ENCODE measurements around the gene ITGA11. TPM values are rescaled to one million over a fixed set of nuclear protein-coding genes. Genes with fewer than 3 reads are reported as not detected.

Gene ITGA11
- total RNA-seq, 2 experiments from 2014 or later = under 0.01 TPM; not detected in 1

DNA sequence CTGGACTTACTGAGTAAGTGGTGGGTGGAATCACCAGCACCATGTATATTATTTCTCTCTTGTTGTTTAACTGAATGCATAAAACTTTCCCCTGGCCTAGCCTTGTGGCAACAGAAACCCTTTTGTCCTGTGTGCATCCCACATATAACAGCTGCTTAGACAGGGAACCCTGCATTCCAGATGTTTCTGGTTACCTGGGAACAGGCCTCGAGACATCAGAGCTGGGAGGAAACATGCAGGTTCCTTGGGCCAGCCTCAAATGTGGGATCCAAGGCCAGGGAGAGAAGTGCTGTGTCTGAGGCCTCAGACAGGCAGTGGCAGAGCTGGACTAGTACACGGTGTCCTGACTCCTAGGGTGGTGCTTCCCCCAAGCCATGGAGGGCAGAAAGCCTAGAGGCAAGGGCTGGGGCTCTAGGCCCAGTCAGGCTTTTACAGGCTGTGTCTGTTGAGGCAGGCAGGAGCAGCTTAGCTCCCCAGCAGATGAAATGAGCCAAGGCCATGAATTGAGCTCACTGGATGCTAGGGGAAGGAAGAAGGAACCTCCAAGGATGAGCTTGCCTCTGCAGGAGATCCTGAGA is 57.7 kb downstream of the ITGA11 start:
- Histone ChIP-seq H3K27ac (ENCODE audit: low read depth, low read length, poor library complexity, severe bottlenecking) (no peak overlapping the region), H2AFZ (ENCODE audit: low read length) (no peak overlapping the region), H3K9me2 (ENCODE audit: insufficient read depth, low read length) (no peaks in the 10 kb centered on the region), H3K4me1 (ENCODE audit: insufficient read depth, low read length, poor library complexity, severe bottlenecking) (peaks cover 2% of the 10 kb centered on the region), H3K4me3 (ENCODE audit: low read depth, low read length, poor library complexity, severe bottlenecking) (no peak overlapping the region), H4K20me1 (ENCODE audit: insufficient read depth, low read length) (no peaks in the 10 kb centered on the region), H3K9me3 (ENCODE audit: low read length) (no peaks in the 10 kb centered on the region), H3K4me2 (ENCODE audit: low read length) (no peak overlapping the region), H3K36me3 (ENCODE audit: insufficient read depth, low read length) (no peaks in the 10 kb centered on the region), H3K79me2 (ENCODE audit: insufficient read depth, low read depth, low read length) (no peaks in the 10 kb centered on the region)
- POLR2A ChIA-PET = no interaction called here
- DNase-seq (ENCODE audit: low spot score) = no peak
- BruUV-seq (replicated peaks) = no TSS peak
- CTCF ChIA-PET (ENCODE audit: unreplicated experiment) = no interaction called here
- TF ChIP-seq EZH2phosphoT487 (IDR thresholded peaks at IDR 0.05; ENCODE audit: borderline replicate concordance, low read depth, low read length) = no peak
- TF ChIP-seq, protein P1, sequence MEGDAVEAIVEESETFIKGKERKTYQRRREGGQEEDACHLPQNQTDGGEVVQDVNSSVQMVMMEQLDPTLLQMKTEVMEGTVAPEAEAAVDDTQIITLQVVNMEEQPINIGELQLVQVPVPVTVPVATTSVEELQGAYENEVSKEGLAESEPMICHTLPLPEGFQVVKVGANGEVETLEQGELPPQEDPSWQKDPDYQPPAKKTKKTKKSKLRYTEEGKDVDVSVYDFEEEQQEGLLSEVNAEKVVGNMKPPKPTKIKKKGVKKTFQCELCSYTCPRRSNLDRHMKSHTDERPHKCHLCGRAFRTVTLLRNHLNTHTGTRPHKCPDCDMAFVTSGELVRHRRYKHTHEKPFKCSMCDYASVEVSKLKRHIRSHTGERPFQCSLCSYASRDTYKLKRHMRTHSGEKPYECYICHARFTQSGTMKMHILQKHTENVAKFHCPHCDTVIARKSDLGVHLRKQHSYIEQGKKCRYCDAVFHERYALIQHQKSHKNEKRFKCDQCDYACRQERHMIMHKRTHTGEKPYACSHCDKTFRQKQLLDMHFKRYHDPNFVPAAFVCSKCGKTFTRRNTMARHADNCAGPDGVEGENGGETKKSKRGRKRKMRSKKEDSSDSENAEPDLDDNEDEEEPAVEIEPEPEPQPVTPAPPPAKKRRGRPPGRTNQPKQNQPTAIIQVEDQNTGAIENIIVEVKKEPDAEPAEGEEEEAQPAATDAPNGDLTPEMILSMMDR (conservative IDR thresholded peaks at IDR 0.05; ENCODE audit: low read length) = no peak
- intact Hi-C loops (cut with micrococcal nuclease; ENCODE audit: unreplicated experiment) = no loop called here

DNA sequence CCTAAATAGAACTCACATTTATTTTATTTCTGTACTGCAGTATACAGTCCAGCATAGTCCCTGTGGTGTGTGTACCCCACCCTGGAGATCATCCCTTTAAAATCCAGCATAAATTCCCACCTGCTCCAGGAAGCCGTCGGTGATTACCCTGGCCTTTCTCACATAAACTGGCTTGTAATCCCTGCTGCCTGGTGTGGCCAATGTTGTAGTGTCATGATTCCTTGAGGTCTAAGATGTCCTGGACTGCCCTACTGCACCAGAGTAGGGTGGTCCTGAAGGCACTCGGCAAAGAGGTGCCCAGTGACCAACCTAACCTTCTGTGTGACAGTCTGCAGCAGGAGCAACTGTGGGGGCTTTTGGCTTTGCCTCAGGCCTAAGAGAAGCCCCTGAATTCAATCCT is 58.9 kb downstream of the ITGA11 start:
- TF ChIP-seq EZH2phosphoT487 (IDR thresholded peaks at IDR 0.05; ENCODE audit: borderline replicate concordance, low read depth, low read length) = no peak
- TF ChIP-seq, protein P1 (conservative IDR thresholded peaks at IDR 0.05; ENCODE audit: low read length) = no peak
- no peaks in the 10 kb centered on the region for H3K4me1 ChIP-seq (ENCODE audit: insufficient read depth, low read length, poor library complexity, severe bottlenecking)
- DNase-seq (ENCODE audit: low spot score) = no peak
- H3K9me2 ChIP-seq (ENCODE audit: insufficient read depth, low read length) = no peaks in the 10 kb centered on the region
- H3K9me3 ChIP-seq (ENCODE audit: low read length) = no peaks in the 10 kb centered on the region
- no peak overlapping the region for H3K4me3 ChIP-seq (ENCODE audit: low read depth, low read length, poor library complexity, severe bottlenecking)
- ChIA-PET POLR2A (no interaction called here), CTCF (ENCODE audit: unreplicated experiment) (no interaction called here)
- H3K4me2 ChIP-seq (ENCODE audit: low read length) = no peak overlapping the region
- intact Hi-C loops (cut with micrococcal nuclease; ENCODE audit: unreplicated experiment) = no loop called here
- H2AFZ ChIP-seq (ENCODE audit: low read length) = no peak overlapping the region
- no peaks in the 10 kb centered on the region for H3K36me3 ChIP-seq (ENCODE audit: insufficient read depth, low read length)
- H3K27ac ChIP-seq (ENCODE audit: low read depth, low read length, poor library complexity, severe bottlenecking) = no peak overlapping the region
- H3K79me2 ChIP-seq (ENCODE audit: insufficient read depth, low read depth, low read length) = no peaks in the 10 kb centered on the region
- no peaks in the 10 kb centered on the region for H4K20me1 ChIP-seq (ENCODE audit: insufficient read depth, low read length)
- no TSS peak for BruUV-seq (replicated peaks)

DNA sequence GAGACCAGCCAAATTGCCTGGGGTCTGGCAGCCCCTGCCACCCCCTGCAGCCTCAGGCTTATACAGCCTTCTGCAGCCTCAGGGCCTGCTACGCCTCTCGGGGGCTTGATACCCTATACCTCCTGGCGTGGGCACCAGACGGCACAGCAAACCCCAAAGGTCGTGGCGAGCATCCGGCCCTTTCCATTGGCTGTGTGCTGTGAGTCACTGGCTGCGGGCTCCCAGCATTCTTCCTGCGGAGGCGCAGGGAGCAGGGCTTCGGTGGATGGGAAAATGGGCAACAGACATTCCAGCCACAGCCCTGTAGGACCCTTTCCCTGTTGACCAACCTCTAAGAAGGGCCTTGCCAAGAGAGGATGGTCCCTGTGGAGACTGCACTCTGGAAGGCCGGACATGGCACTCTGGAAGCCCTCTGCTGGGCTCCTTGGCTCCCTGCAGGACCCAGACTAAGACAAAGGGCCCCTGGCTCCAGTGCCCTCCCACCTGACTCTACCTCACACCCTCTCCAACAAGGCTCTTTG is 59.6 kb downstream of the ITGA11 start:
- no peak for TF ChIP-seq EZH2phosphoT487 (IDR thresholded peaks at IDR 0.05; ENCODE audit: borderline replicate concordance, low read depth, low read length)
- TF ChIP-seq, protein P1 (conservative IDR thresholded peaks at IDR 0.05; ENCODE audit: low read length) = peak; percentile 33; the same call in 1 of the 2 replicates
- no peak for DNase-seq (ENCODE audit: low spot score)

More for the DNA sequence above, 59.6 kb downstream of the ITGA11 start:
- CTCF ChIA-PET (ENCODE audit: unreplicated experiment) = no interaction called here
- H3K27ac ChIP-seq (ENCODE audit: low read depth, low read length, poor library complexity, severe bottlenecking) = no peak overlapping the region
- intact Hi-C loops (cut with micrococcal nuclease; ENCODE audit: unreplicated experiment) = no loop called here
- H3K36me3 ChIP-seq (ENCODE audit: insufficient read depth, low read length) = no peaks in the 10 kb centered on the region
- no TSS peak for BruUV-seq (replicated peaks)
- no peaks in the 10 kb centered on the region for H3K9me2 ChIP-seq (ENCODE audit: insufficient read depth, low read length)
- POLR2A ChIA-PET = no interaction called here
- no peak overlapping the region for H2AFZ ChIP-seq (ENCODE audit: low read length)
- no peaks in the 10 kb centered on the region for H3K4me1 ChIP-seq (ENCODE audit: insufficient read depth, low read length, poor library complexity, severe bottlenecking)
- H3K4me2 ChIP-seq (ENCODE audit: low read length) = no peak overlapping the region
- no peaks in the 10 kb centered on the region for H4K20me1 ChIP-seq (ENCODE audit: insufficient read depth, low read length)
- no peaks in the 10 kb centered on the region for H3K9me3 ChIP-seq (ENCODE audit: low read length)
- H3K4me3 ChIP-seq (ENCODE audit: low read depth, low read length, poor library complexity, severe bottlenecking) = no peak overlapping the region
- H3K79me2 ChIP-seq (ENCODE audit: insufficient read depth, low read depth, low read length) = no peaks in the 10 kb centered on the region
